K562 (cell line): ENCODE measurements around the gene FGD6. TPM values are rescaled to one million over a fixed set of nuclear protein-coding genes. Genes with fewer than 3 reads are reported as not detected.
A peak's percentile ranks its signal among the peaks of the same experiment; 100 is the strongest.

Experiments used
- ADNP ChIP-seq: fragments of 200-800 bp; sonication (Bioruptor generic); IDR thresholded peaks from 2 replicates; pipeline ENCODE4 v1.6.1; 2016; ENCODE audit warnings: missing genetic modification characterization, missing compliant biosample characterization
- CBFB ChIP-seq: sonication (generic); formaldehyde crosslinking; IDR thresholded peaks from 2 replicates; pipeline ENCODE4 v1.4.0; 2020; ENCODE audit warnings: mild to moderate bottlenecking, missing genetic modification reagents
- CBX1 ChIP-seq: sonication (generic); IDR thresholded peaks from 2 replicates; pipeline ENCODE4 v1.6.1; 2016; ENCODE audit warnings: antibody characterized with exemption, low read depth, mild to moderate bottlenecking
- ELF1 ChIP-seq: fragments of 200-800 bp; sonication (Bioruptor generic); IDR thresholded peaks from 2 replicates; pipeline ENCODE4 v1.6.1; 2016; ENCODE audit warnings: missing genetic modification characterization, missing compliant biosample characterization
- FOSL1 ChIP-seq: fragments of 200-800 bp; sonication (Bioruptor generic); conservative IDR thresholded peaks from 2 replicates; pipeline ENCODE4 v1.6.1; 2016; ENCODE audit warnings: missing genetic modification characterization, missing compliant biosample characterization
- FOXJ2 ChIP-seq: fragments of 200-800 bp; sonication (Bioruptor generic); IDR thresholded peaks from 2 replicates; pipeline ENCODE4 v1.6.1; 2016; ENCODE audit warnings: missing genetic modification characterization, missing compliant biosample characterization
- KLF1 ChIP-seq: fragments of 450-650 bp; IDR thresholded peaks from 2 replicates; pipeline ENCODE4 v1.6.1; 2016; ENCODE audit warnings: missing genetic modification characterization, missing compliant biosample characterization
- MAX ChIP-seq: sonication (generic); formaldehyde crosslinking; IDR thresholded peaks from 2 replicates; pipeline ENCODE4 v1.9.0; 2022; ENCODE audit warnings: mild to moderate bottlenecking, missing genetic modification reagents
- MTA1 ChIP-seq: fragments of 450-650 bp; IDR thresholded peaks from 2 replicates; pipeline ENCODE4 v1.6.1; 2017; ENCODE audit warnings: borderline replicate concordance
- NR2C2 ChIP-seq, 2 experiments: fragments of 200-800 bp in 1 of 2; sonication (Bioruptor generic) in 1 of 2; sonication (generic) in 1 of 2; formaldehyde crosslinking in 1 of 2; IDR thresholded peaks; 2 replicates each; pipeline versions ENCODE4 v1.6.1 to v1.8.0; 2016 to 2022; ENCODE audit warnings: mild to moderate bottlenecking in 1 of 2, missing compliant biosample characterization in 1 of 2, missing genetic modification characterization in 1 of 2, missing genetic modification reagents in 1 of 2
- PKNOX1 ChIP-seq: fragments of 450-650 bp; IDR thresholded peaks from 2 replicates; pipeline ENCODE4 v1.6.1; 2016
- POLR2G ChIP-seq: fragments of 200-400 bp; formaldehyde crosslinking; IDR thresholded peaks from 2 replicates; pipeline ENCODE4 v1.6.1; 2017; ENCODE audit warnings: low read depth, mild to moderate bottlenecking, antibody characterized with exemption, low read length, moderate library complexity
- PURB ChIP-seq: sonication (generic); formaldehyde crosslinking; IDR thresholded peaks from 2 replicates; pipeline ENCODE4 v1.9.0; 2021; ENCODE audit warnings: low read depth, mild to moderate bottlenecking, missing genetic modification reagents
- RBFOX2 ChIP-seq: fragments of 200-400 bp; formaldehyde crosslinking; IDR thresholded peaks from 2 replicates; pipeline ENCODE4 v1.6.1; 2017; ENCODE audit warnings: low read depth, mild to moderate bottlenecking, low read length, moderate library complexity
- SMARCA5 ChIP-seq: fragments of 450-650 bp; IDR thresholded peaks from 2 replicates; pipeline ENCODE4 v1.6.1; 2016
- STAT5A ChIP-seq: IDR thresholded peaks from 2 replicates; pipeline ENCODE4 v1.6.1; 2012; ENCODE audit warnings: low read length, inconsistent platforms, borderline replicate concordance
- TBL1XR1 ChIP-seq, 2 experiments: IDR thresholded peaks; 2 replicates each; pipeline ENCODE4 v1.6.1; 2012; ENCODE audit warnings: improper control_type of control experiment in 2 of 2, low read length in 2 of 2, mild to moderate bottlenecking in 1 of 2
- TCF3 ChIP-seq: sonication (generic); formaldehyde crosslinking; IDR thresholded peaks from 2 replicates; pipeline ENCODE4 v1.4.0; 2020; ENCODE audit warnings: mild to moderate bottlenecking, missing genetic modification reagents
- TGIF2 ChIP-seq: sonication (generic); formaldehyde crosslinking; IDR thresholded peaks from 2 replicates; pipeline ENCODE4 v1.8.1; 2022; ENCODE audit warnings: mild to moderate bottlenecking, missing genetic modification reagents, moderate library complexity
- THAP7 ChIP-seq: fragments of 250-450 bp; sonication (Bioruptor Pico); IDR thresholded peaks from 2 replicates; pipeline ENCODE4 v1.5.0; 2021
- USF1 ChIP-seq: sonication (generic); formaldehyde crosslinking; IDR thresholded peaks from 2 replicates; pipeline ENCODE4 v1.9.0; 2022; ENCODE audit warnings: mild to moderate bottlenecking, missing genetic modification reagents
- ZBTB8A ChIP-seq: fragments of 450-650 bp; IDR thresholded peaks from 2 replicates; pipeline ENCODE4 v1.6.1; 2018; ENCODE audit warnings: mild to moderate bottlenecking, moderate library complexity; ENCODE audit not compliant: partially characterized antibody
- ZNF134 ChIP-seq: fragments of 250-450 bp; sonication (Bioruptor Pico); conservative IDR thresholded peaks from 2 replicates; pipeline ENCODE4 v1.4.0; 2020
- ZNF146 ChIP-seq: IDR thresholded peaks from one replicate; pipeline ENCODE4 v1.6.1; 2018; ENCODE audit warnings: missing compliant biosample characterization; ENCODE audit not compliant: unreplicated experiment
- ZNF507 ChIP-seq: conservative IDR thresholded peaks from 2 replicates; pipeline ENCODE4 v1.6.1; 2017; ENCODE audit warnings: missing genetic modification characterization, missing compliant biosample characterization
- ZNF512 ChIP-seq: IDR thresholded peaks from 2 replicates; pipeline ENCODE4 v1.6.1; 2016; ENCODE audit warnings: missing genetic modification characterization, missing compliant biosample characterization
- ZNF589 ChIP-seq: fragments of 200-800 bp; sonication (Bioruptor generic); IDR thresholded peaks from 2 replicates; pipeline ENCODE4 v1.6.1; 2016; ENCODE audit warnings: low read depth, missing genetic modification characterization, missing compliant biosample characterization
- ZNF766 ChIP-seq: fragments of 200-800 bp; sonication (Bioruptor generic); conservative IDR thresholded peaks from 2 replicates; pipeline ENCODE4 v1.6.1; 2016; ENCODE audit warnings: missing genetic modification characterization, missing compliant biosample characterization
- polyA plus RNA-seq, 8 experiments: library from polyadenylated mRNA; depleted of rRNA in 4 of 8; stranded (reverse) in 5 of 8; unstranded in 3 of 8; fragments of >200 nt; fragmentation: Nextera tagmentation in 2 of 8; fragmentation: Illumina TruSeq in 1 of 8; extraction: Ambion mirVana in 2 of 8; extraction: Trizol in 1 of 8; gene quantifications; 2 replicates each; pipeline versions ENCODE4 v1.2.1 to v1.2.3, GENCODE V29; 2011 to 2014; ENCODE audit warnings: inconsistent platforms in 1 of 8, missing spikeins in 1 of 8
- total RNA-seq, 7 experiments: library from RNA; depleted of rRNA in 6 of 7; stranded (reverse); fragments of >200 nt in 6 of 7; fragmentation: Illumina TruSeq in 2 of 7; extraction: Trizol in 2 of 7; gene quantifications; 2 replicates each; pipeline versions ENCODE4 v1.2.1 to v1.2.3, GENCODE V29; 2011 to 2021; ENCODE audit warnings: low replicate concordance in 1 of 7

The FGD6 gene
- total and polyA plus RNA-seq, 9 of the 15 experiments (the other 6 are each of a cell fraction or from before 2014, with no cell fraction given) = 1.5 to 11.1 (median 5.8) TPM

GRCh38 chr12:95181103-95181502 is 36.2 kb downstream of the FGD6 start (continued):
- TF ChIP-seq RBFOX2 (no peak), MTA1 (no peak), CBX1 (no peak), TBL1XR1 (IDR thresholded peaks at IDR 0.05; ENCODE audit: low read length in 2 of 2) (no peak), ZNF507 (tag) (no peak), FOXJ2 (tag) (no peak), ADNP (tag) (peak; percentile 44; the same call in 1 of the 2 replicates), KLF1 (tag) (no peak), PKNOX1 (0 out of 2 replicates have a peak, but pooled peaks have one; percentile 16), NR2C2 (CRISPR knock-in tag; IDR thresholded peaks at IDR 0.05) (no peak), NR2C2 (tag; IDR thresholded peaks at IDR 0.05) (no peak), TGIF2 (CRISPR knock-in tag) (no peak), MAX (CRISPR knock-in tag) (no peak), ZBTB8A (no peak), TCF3 (CRISPR knock-in tag) (peak; percentile 82), ZNF766 (CRISPR knock-in tag) (peak; percentile 63; the same call in 1 of the 2 replicates), FOSL1 (tag) (peak; percentile 22; the same call in 1 of the 2 replicates), ZNF146 (CRISPR knock-in tag) (no peak), PURB (CRISPR knock-in tag) (no peak), POLR2G (no peak), USF1 (CRISPR knock-in tag) (no peak; the same call in 1 of the 2 replicates), STAT5A (peak; percentile 28; the same call in 1 of the 2 replicates), CBFB (CRISPR knock-in tag) (no peak), ZNF589 (CRISPR knock-in tag) (no peak), ZNF134 (CRISPR knock-in tag) (no peak), ELF1 (no peak), ZNF512 (no peak), THAP7 (CRISPR knock-in tag) (no peak), SMARCA5 (no peak)
